ENCODE measurements around the gene TMCC2.

DNA sequence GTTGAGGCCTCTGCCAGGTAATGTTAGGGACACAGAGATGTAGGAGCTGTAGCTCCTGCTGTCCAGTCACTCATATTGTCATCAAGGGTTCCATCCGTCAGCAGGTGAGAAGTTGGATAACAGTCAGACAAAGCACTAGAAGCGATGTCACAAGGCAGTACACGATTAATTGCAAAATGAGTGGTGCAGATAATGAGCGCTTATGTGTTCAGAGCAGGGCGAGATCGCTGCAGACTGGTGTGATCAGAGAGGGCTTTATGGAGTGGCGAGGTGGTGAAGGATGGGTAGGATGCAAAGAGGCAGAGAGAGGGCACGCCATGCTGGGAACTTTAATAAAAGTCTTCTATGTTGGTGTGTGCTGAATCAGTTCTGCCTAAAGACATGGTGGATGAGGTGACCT, 8.8 kb downstream of the TMCC2 start:
- TF ChIP-seq, protein P1, sequence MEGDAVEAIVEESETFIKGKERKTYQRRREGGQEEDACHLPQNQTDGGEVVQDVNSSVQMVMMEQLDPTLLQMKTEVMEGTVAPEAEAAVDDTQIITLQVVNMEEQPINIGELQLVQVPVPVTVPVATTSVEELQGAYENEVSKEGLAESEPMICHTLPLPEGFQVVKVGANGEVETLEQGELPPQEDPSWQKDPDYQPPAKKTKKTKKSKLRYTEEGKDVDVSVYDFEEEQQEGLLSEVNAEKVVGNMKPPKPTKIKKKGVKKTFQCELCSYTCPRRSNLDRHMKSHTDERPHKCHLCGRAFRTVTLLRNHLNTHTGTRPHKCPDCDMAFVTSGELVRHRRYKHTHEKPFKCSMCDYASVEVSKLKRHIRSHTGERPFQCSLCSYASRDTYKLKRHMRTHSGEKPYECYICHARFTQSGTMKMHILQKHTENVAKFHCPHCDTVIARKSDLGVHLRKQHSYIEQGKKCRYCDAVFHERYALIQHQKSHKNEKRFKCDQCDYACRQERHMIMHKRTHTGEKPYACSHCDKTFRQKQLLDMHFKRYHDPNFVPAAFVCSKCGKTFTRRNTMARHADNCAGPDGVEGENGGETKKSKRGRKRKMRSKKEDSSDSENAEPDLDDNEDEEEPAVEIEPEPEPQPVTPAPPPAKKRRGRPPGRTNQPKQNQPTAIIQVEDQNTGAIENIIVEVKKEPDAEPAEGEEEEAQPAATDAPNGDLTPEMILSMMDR (conservative IDR thresholded peaks at IDR 0.05; ENCODE audit: low read depth in 2 of 2) = no peak
- no peak for TF ChIP-seq EZH2 (IDR thresholded peaks at IDR 0.05; ENCODE audit: low read depth, unreplicated experiment)
- TF ChIP-seq POLR2AphosphoS5 (IDR thresholded peaks at IDR 0.05; ENCODE audit: low read depth) = no peak
- TF ChIP-seq, protein P2, sequence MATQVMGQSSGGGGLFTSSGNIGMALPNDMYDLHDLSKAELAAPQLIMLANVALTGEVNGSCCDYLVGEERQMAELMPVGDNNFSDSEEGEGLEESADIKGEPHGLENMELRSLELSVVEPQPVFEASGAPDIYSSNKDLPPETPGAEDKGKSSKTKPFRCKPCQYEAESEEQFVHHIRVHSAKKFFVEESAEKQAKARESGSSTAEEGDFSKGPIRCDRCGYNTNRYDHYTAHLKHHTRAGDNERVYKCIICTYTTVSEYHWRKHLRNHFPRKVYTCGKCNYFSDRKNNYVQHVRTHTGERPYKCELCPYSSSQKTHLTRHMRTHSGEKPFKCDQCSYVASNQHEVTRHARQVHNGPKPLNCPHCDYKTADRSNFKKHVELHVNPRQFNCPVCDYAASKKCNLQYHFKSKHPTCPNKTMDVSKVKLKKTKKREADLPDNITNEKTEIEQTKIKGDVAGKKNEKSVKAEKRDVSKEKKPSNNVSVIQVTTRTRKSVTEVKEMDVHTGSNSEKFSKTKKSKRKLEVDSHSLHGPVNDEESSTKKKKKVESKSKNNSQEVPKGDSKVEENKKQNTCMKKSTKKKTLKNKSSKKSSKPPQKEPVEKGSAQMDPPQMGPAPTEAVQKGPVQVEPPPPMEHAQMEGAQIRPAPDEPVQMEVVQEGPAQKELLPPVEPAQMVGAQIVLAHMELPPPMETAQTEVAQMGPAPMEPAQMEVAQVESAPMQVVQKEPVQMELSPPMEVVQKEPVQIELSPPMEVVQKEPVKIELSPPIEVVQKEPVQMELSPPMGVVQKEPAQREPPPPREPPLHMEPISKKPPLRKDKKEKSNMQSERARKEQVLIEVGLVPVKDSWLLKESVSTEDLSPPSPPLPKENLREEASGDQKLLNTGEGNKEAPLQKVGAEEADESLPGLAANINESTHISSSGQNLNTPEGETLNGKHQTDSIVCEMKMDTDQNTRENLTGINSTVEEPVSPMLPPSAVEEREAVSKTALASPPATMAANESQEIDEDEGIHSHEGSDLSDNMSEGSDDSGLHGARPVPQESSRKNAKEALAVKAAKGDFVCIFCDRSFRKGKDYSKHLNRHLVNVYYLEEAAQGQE (IDR thresholded peaks at IDR 0.05; ENCODE audit: unreplicated experiment) = no peak
- TF ChIP-seq, protein P3, sequence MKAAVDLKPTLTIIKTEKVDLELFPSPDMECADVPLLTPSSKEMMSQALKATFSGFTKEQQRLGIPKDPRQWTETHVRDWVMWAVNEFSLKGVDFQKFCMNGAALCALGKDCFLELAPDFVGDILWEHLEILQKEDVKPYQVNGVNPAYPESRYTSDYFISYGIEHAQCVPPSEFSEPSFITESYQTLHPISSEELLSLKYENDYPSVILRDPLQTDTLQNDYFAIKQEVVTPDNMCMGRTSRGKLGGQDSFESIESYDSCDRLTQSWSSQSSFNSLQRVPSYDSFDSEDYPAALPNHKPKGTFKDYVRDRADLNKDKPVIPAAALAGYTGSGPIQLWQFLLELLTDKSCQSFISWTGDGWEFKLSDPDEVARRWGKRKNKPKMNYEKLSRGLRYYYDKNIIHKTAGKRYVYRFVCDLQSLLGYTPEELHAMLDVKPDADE (IDR thresholded peaks at IDR 0.05) = no peak
- TF ChIP-seq EZH2phosphoT487 (IDR thresholded peaks at IDR 0.05; ENCODE audit: unreplicated experiment) = no peak
- TF ChIP-seq JUNB (IDR thresholded peaks at IDR 0.05; ENCODE audit: unreplicated experiment) = no peak

Measured in GM23338 (cell line).